Suprapubic skin (tissue), 4 donors: ENCODE data around the gene OR2AT4. TPM values are rescaled to one million over a fixed set of nuclear protein-coding genes. Genes with fewer than 3 reads are reported as not detected.

Experiments used
- DNase-seq, 2 donors: peaks; one replicate each; pipeline ENCODE4 v3.0.0-alpha.2; 2019; ENCODE audit warnings: low spot score in 2 of 2
- H3K27ac ChIP-seq: fragments of 200-600 bp; sonication (generic); one replicate; pipeline ENCODE4 v1.5.1; 2019
- H3K27me3 ChIP-seq: fragments of 200-600 bp; sonication (generic); one replicate; pipeline ENCODE4 v1.5.1; 2019
- H3K36me3 ChIP-seq: fragments of 200-600 bp; sonication (generic); one replicate; pipeline ENCODE4 v1.5.1; 2019
- H3K4me1 ChIP-seq: fragments of 200-600 bp; sonication (generic); one replicate; pipeline ENCODE4 v1.5.1; 2019
- H3K4me3 ChIP-seq: fragments of 200-600 bp; sonication (generic); one replicate; pipeline ENCODE4 v1.5.1; 2019; ENCODE audit warnings: mild to moderate bottlenecking
- H3K9me3 ChIP-seq: fragments of 200-600 bp; sonication (generic); one replicate; pipeline ENCODE4 v1.5.1; 2019
- EP300 ChIP-seq: sonication (generic); formaldehyde crosslinking; IDR thresholded peaks from one replicate; pipeline ENCODE4 v1.6.1; 2017; ENCODE audit warnings: antibody characterized with exemption
- POLR2A ChIP-seq, 2 donors: fragments of 450-650 bp; IDR thresholded peaks; one replicate each; pipeline ENCODE4 v1.6.1; 2017; ENCODE audit warnings: antibody characterized with exemption in 2 of 2, mild to moderate bottlenecking in 2 of 2, moderate library complexity in 2 of 2
- POLR2AphosphoS5 ChIP-seq, 3 donors: sonication (generic); formaldehyde crosslinking; IDR thresholded peaks; one replicate each; pipeline ENCODE4 v1.6.1; 2017; ENCODE audit warnings: antibody characterized with exemption in 3 of 3
- WGBS: methylation state at CpG from one replicate; pipeline ENCODE4 v1.1.5; 2018; 5-methylcytosine and 5-hydroxymethylcytosine counted together
- total RNA-seq, 4 donors: library from RNA; depleted of rRNA; stranded (reverse); fragments of >200 nt; gene quantifications; one replicate each; pipeline ENCODE4 v1.1.0, GENCODE V29; 2016
- TF ChIP-seq, protein P1 (sequence below), 2 donors: fragments of 200-600 bp in 1 of 2; fragments of 450-650 bp in 1 of 2; sonication (generic) in 1 of 2; IDR thresholded peaks; one replicate each; pipeline ENCODE4 v1.5.1; 2016 to 2019; ENCODE audit warnings: antibody characterized with exemption in 2 of 2, mild to moderate bottlenecking in 1 of 2, moderate library complexity in 1 of 2

The OR2AT4 gene
- total RNA-seq, 4 donors from 2014 or later = not detected

DNA sequence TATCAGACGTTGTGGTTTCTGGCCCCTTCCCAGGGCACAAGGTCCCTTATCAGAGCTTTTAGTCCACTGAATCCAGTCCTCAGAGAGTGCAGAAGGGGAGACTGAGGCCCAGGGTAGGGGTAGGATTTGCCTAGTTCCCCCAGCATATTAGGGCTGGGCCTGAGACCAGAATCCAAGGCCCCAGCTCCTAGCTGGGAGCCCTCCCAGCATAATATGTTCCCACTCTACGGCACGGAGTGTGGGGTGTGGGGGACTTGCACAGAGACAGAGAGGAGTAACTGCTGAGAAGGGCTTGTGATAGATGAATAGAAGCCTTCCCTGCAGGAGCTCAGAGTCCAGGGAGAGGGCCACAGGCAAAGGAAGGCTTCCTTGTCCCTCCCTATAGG is 64.1 kb downstream of the OR2AT4 start:
- no peaks in the 10 kb centered on the region for H3K36me3 ChIP-seq
- no peaks in the 10 kb centered on the region for H3K9me3 ChIP-seq
- no peak for DNase-seq
- H3K4me3 ChIP-seq = no peak overlapping the region
- 71% methylated on average over 2 of the region's 3 CpGs for WGBS
- no peaks in the 10 kb centered on the region for H3K4me1 ChIP-seq
- TF ChIP-seq POLR2AphosphoS5 (IDR thresholded peaks at IDR 0.05) (no peak), EP300 (no peak), POLR2A (IDR thresholded peaks at IDR 0.05) (no peak)
- TF ChIP-seq, protein P1, sequence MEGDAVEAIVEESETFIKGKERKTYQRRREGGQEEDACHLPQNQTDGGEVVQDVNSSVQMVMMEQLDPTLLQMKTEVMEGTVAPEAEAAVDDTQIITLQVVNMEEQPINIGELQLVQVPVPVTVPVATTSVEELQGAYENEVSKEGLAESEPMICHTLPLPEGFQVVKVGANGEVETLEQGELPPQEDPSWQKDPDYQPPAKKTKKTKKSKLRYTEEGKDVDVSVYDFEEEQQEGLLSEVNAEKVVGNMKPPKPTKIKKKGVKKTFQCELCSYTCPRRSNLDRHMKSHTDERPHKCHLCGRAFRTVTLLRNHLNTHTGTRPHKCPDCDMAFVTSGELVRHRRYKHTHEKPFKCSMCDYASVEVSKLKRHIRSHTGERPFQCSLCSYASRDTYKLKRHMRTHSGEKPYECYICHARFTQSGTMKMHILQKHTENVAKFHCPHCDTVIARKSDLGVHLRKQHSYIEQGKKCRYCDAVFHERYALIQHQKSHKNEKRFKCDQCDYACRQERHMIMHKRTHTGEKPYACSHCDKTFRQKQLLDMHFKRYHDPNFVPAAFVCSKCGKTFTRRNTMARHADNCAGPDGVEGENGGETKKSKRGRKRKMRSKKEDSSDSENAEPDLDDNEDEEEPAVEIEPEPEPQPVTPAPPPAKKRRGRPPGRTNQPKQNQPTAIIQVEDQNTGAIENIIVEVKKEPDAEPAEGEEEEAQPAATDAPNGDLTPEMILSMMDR (IDR thresholded peaks at IDR 0.05) = no peak
- H3K27ac ChIP-seq = no peak overlapping the region
- H3K27me3 ChIP-seq = no peaks in the 10 kb centered on the region

DNA sequence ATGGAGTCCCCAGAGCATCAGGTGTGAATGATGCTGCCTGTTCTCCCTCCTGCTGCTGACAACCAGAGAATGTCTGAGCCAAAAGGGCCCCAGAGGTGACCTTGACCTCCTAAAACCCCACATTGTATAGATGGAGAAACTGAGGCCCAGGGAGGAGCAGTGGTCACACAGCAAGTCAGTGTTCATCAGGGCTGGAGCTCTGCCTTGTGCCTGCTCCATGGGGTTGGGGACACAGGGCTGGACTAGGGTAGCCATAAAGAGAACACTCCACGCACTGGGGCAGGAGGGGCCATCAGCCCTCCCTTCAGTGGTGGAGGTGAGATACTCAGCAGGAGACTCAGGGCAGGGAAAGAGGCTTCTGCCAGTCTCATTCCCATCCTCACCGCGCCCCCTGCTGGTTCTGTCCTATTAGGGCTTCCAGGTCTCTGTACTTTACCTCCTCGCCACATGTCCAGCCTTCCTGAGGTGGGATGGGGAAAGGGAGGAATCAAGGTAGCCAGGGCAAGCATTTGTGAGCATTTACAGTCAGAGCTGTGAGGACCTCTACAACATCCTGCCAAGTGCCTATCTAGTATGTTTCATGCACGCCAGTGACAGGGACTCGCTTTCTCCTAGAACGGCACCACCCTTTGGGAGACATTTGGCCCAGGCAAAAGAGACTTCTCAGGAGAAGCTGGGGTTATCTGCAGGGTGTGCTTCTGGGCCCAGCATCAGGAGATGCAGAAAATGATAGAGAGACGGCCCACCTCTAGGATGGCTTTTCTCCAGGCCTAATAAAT is 64.7 kb downstream of the OR2AT4 start:
- Histone ChIP-seq H3K9me3 (no peaks in the 10 kb centered on the region), H3K4me1 (no peaks in the 10 kb centered on the region), H3K27ac (no peak overlapping the region), H3K4me3 (no peak overlapping the region), H3K27me3 (no peaks in the 10 kb centered on the region), H3K36me3 (no peaks in the 10 kb centered on the region)
- TF ChIP-seq POLR2A (IDR thresholded peaks at IDR 0.05) = no peak
- TF ChIP-seq, protein P1 (IDR thresholded peaks at IDR 0.05) = peak in 1 of 2 donors; percentile 61
- DNase-seq = peak in 1 of 2 donors; percentile 70
- WGBS = 59% methylated on average over 7 of the region's 8 CpGs

Other genes starting within 250 kb of the OR2AT4 start
- gene XRRA1, start 147.8 kb downstream of the OR2AT4 start, total RNA-seq = 10 to 100 TPM; 10.5 to 17.4 (median 13.7) TPM
- 10 to 100 TPM; 16.3 to 34.5 (median 20.1) TPM for gene SPCS2, start 147.6 kb downstream of the OR2AT4 start, total RNA-seq
- 10 to 100 TPM in 3 of 4 donors, 1 to 10 TPM in 1; 8.0 to 19.4 (median 12.6) TPM for gene NEU3, start 107.9 kb downstream of the OR2AT4 start, total RNA-seq
- gene SLCO2B1, start 54.2 kb upstream of the OR2AT4 start, total RNA-seq = 1 to 10 TPM; 6.1 to 9.7 (median 7.1) TPM
- gene TPBGL, start 143.9 kb upstream of the OR2AT4 start, total RNA-seq = under 1 TPM in 2 of 4 donors, not detected in 2; 0.36 to 0.40 TPM